ENCODE measurements around the gene HOXA10.
A peak's percentile ranks its signal among the peaks of the same experiment; 100 is the strongest.

HOXA10 gene

DNA sequence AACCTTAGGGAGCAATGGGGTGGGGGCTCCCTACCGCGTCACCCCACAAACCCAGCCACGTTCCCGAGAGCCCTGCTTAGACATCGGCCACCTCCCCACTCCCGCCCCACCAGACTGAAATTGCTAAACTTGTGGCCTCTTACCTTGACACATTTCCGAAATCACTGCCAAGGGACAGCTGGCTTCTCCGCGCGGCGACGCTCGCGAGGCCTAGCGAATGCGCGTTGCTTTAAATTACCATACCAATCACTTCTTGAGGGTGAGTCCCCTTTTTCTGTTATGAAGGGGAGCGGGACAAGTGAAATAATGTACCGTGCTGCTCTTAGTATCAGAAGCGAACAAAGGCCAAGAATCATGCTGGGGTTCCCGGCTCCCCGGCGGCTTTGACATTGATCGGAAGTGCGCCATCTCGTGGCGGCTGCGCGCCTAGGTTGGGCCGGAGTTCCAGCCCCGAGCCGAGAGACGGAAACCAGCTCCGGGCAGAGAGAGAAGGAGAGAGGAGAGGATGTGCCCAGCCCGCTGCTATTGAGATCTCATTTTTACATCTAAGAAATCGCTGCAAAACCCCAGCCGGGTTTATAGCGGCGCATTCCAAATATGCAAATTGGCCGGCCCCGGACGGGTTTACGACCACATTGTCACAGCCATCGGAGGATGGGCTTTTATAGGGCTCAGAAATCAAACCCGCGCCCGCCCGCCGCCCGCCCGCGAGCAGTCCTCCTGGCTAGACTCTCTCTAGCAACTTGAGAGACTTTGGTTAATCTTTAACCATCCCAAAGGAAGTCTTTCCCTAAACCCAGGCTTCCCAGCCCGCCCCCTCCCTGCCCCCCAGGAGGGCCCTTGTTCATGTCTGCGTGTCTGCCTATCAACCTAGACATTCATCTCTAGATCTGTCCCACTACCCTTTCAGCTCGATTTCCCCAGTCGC, 5.6 kb upstream of the HOXA10 start:
- peak in 1 of 2 donors; percentile 47 for DNase-seq (ENCODE audit: low read depth in 2 of 2)

DNA sequence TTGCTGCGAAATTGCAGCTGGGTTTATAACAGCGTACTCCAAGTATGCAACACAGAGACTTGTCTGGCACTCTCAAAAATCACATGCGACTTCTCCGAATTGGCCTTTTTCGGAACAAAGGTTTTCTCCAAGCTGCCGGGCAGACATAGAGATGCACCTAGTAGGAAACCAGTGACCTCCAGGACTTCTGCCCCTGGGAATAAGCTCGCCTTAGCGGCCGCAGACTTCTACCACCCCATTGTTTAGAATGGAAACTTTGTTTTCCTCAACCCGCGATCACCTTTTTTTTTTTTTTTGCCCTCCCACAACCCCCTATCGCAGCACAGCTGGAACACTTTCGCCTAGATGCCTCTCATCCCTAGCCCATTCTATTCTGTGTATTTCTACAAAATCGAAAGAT, 4.9 kb upstream of the HOXA10 start:
- no peak for DNase-seq (ENCODE audit: low read depth in 2 of 2)

DNA sequence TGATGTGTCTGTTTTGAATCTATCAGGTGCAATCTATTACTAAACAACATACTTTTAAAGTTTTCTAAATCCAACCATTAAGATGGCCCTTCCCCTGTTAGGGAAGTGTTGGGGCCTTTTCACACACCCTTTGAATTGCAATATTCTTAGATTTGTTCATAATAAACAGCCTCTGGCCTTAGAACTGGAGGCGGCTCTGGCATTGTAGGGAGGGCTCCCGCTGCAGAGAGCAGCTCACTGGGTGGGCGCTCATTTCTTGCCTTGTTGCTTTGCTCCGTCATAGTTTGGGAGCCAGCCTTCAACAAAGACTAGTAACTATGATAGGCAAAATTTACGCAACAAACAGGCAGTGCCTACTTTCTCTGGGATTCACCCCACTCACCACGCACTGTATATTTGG, 4.2 kb upstream of the HOXA10 start:
- DNase-seq (ENCODE audit: low read depth in 2 of 2): no peak

DNA sequence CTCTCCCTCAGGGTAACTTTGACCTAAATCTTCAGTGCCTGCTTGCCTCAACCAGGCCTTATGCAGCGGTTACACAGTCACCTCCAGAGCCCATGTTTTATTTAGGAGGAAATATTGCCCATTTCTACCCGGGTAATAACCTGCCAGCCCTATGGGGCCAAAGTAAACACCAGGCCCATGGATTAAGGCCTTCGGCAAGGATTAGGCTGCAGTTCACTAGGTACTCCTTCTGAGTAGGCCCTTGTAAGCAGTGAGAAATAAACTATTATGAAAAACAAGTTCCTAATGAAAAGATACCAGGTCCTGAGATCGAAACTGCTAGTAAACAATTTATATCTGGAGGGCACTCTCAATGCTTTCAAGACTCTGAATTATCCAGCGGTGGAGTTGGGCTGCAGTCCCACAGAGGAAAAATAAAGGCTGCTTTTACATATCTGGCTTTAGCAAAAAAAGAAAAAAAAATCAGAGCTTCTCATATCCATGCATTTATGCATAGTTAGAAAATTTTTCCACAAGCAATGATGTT, 3.7 kb upstream of the HOXA10 start:
- DNase-seq (ENCODE audit: low read depth in 2 of 2): no peak

DNA sequence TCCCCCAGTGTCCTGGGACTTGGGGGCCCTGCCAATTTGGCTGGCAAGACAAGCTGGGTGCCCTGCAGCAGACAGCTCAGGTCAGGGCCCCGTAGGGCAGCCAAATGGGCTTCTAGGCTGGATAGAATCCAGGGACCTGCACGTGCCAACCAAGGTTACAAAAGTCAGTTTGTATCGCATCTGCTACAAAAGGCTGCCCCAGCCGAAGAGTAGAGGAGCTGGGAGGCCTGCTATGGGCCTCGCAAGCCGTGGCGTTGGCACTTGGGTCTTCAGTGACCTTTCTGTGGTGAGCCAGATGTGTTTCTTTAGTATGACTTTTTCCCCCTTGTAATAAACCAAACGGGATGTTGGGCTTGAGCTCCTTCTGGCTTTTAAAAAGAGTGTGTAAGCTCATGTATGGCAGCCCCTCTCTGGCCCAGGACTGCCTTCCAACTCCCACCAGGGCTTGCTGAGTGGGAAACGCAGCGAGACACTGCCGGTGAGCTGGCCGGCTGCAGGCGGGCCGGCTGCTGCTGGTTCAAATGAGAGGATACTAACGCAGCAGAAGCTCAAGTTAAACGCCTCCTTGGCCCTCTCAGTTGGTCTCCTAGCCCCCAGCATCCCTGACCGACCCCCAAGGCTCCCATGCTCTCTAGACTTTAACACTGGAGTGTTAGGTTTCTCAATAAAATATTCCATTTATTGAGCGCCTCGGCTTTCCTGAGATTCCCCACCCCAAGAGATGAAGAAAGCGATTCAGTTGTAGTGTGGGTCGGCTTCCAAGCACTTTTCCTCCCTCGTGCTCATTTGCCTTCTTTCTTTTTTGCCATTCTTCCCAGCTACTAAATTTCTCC, 3.1 kb upstream of the HOXA10 start:
- DNase-seq (ENCODE audit: low read depth in 2 of 2): no peak

DNA sequence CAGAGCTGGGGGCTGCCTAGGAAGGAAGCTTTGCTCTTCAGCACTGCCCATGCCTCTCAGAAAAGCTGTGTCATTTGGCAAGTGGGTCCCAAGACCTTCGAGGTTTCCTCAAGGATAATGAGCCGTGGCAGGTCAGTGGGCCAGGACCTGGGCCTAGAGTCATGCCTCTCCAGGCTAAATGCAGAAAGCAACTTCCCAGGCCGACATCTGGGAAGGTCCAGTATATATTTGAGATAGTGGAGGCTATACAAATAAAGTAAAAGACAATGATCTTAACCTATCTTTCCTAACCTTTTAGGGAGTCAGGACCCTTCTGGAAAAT, 2.4 kb upstream of the HOXA10 start:
- no peak for DNase-seq (ENCODE audit: low read depth in 2 of 2)

DNA sequence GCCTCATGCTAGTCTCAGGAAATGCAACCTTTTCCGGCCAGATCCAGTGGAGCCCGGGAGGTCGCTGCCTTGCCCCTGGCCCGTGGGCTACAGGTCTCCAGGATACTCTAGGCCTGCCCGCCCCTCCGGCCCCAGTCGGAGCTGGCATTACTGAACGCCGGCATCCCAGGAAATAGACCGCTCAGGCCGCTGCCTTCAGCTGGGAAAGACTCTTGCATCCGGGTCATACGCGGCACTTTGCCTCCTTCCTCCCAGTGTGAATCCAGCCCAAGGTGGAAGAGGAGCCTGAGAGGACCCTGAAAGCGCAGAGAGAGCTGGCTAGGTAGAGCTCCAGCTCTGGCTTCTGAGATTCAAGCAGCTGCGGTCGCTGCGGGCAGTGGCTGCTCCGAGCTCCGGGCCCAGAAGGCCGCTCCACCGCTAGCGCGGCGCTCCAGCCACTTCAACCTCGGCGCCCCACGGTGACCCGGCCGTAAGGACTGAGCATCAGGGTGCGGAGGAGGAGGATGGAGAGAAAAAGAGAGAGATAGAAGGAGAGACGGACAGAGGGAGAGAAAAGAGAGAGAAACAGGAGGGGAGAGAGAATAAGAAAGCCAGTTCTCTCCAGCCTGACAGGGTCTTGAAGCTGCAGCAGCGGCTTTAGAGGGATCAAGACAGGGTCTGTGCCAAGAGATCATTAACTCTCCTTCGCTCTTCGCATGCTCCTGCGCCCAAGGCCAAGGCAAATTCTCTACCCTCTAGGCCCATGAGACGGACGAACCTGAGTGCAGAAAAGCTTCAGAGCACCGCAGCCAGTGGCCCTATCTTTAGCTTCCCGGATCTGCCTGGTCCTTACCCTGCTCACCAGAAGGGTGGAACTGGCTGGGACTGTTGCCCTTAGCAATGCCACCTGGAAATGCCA, 1.8 kb upstream of the HOXA10 start:
- no peak for DNase-seq (ENCODE audit: low read depth in 2 of 2)

DNA sequence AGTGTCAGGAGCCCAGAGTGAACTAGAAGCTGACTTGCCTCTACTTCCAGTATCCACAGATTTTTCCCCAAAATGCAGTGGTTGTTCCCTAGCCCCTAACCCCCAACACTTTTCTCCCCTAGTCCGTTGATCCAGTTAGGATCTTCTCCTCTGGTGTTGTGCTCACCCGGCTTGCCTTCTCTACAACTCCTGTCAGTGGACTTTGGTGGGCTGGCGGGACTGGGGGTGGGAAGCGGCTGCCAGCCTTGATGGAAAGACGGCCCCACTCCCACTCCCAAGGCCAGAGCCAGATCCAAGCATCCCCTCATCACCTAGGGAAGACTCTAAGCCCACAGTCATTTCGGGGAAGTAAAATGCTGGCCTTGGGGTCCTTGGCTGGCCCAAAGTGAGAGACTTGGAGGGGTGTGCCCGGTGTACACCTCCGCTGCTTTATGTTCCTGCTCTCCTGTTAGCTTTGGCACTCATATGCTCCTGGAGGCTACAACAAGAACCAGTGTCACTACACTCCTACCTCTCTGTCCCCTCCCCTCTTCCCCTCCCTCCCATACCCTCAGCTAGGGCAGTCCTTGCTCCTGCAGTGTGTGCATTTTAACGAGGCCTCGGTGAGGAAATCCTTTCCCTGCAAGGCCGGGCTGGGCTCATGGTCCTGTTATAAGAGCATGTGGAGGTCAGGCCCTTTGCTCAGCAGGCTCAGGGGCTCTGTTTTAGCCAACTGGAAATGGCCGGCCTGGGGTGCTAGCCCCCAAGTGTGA, 930 bp upstream of the HOXA10 start:
- no peak for DNase-seq (ENCODE audit: low read depth in 2 of 2)

DNA sequence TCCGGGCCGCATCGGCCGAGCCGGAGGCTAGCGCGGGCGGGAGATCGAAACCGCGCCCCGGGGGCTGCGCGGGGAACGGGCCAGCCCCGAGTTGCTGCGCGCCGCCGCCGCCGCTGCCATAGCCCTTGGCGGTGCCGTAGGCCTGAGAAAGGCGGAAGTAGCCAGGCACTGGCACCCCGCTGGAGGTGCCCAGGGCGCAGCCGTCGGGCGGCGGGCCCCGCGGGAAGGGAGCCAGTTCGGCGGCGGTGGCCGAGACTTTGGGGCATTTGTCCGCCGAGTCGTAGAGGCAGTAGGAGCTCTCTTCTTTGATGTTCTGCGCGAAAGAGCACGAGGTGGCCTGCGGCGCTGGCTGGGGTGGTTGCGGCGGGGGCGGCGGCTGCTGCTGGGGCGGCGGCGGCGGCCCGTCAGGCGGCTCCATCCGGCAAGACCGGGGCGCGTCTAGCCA, 587 bp downstream of the HOXA10 start:
- no peak for DNase-seq (ENCODE audit: low read depth in 2 of 2)

DNA sequence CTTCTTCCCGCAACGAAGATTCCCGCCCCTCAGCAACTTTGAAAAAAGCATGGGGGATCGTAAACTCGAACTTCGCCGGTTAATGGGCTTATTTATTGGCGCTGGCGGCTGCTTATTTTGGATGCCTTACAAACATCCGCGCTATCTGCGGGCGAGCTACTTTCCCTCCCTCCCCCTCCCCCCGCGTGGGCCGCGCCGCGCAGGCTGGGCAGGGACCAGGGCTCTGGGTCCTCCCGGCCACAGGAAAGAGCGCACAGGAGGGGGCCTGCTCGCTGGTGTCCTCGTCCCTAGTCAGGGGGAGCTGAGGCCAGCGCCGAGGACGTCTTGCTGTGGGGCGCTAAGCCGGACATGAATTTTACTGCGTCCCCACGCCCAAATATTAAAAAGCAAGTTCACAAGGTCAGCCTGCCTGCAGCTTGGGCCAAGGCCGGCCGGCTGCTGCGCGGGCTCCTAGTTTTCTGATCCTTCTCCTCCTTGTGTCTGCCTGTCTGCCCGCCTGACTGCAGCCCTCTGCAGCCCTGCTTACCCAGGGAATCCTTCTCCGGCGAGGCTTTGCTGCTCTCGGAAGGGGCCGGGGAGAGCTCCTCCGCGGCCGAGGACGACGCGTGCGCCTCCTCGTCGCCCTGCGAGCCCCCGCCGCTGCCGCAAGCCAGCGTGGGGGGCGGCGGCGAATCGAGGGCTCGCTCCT, 1.2 kb downstream of the HOXA10 start:
- no peak for DNase-seq (ENCODE audit: low read depth in 2 of 2)

DNA sequence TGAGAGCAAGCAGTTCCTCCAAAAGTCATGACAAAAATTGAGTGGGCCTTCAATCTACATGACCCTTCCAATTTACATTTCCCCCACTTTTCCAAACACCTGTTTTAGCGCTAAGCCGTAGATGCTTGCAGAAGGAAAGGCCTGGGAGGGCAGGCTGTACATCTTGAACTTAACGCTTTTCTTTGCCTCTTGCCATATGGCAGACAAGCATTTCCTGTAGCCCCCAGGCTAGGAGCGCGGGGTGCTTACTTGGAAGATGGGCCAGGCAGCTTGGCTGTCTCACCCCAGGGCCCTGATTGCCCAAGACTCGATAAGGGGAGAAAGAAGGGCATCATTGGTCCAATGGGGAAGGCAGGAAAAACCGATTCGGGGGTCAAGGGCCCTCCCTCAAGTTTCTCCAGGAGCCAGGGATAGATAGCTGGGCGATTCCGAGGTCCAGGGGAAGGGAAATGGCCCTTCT, 1.8 kb downstream of the HOXA10 start:
- no peak for DNase-seq (ENCODE audit: low read depth in 2 of 2)

DNA sequence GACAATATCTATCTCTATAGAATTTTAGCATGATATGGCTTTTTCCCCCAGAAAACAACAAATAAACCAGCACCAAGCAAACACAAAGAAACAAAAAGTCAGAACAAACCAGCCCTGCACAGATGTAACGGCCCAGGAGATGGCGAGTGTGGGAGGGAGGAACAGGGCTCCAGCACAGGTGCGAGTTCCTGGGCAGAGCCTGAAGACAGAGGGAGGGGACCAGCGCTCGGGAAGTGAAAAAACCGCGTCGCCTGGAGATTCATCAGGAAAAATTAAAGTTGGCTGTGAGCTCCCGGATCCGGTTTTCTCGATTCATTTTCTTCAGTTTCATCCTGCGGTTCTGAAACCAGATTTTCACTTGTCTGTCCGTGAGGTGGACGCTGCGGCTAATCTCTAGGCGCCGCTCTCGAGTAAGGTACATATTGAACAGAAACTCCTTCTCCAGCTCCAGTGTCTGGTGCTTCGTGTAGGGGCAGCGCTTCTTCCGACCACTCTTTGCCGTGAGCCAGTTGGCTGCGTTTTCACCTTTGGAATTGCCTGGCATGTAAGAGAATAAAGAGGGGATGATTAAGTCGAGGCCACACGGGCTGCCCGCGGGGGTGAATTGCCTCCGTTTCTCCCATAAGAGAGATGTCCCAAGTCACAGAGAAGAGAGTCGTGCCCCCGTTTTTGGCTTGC, 2.3 kb downstream of the HOXA10 start:
- DNase-seq (ENCODE audit: low read depth in 2 of 2): no peak

DNA sequence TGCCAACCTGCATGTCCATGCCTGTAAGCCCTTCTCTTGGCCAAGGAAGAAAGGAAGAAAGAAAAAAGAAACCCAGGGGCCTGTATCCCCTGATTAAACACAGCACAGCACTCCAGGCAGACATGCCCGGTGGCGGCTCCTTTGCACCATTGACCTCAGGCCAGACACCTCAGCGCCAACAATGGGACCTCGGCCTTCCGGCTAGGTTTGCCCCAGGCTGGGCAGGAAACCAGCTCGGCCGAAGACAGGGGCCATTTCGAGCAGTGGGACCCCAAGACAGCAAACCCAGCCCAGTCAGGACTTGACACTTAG, 2.8 kb downstream of the HOXA10 start:
- no peak for DNase-seq (ENCODE audit: low read depth in 2 of 2)

DNA sequence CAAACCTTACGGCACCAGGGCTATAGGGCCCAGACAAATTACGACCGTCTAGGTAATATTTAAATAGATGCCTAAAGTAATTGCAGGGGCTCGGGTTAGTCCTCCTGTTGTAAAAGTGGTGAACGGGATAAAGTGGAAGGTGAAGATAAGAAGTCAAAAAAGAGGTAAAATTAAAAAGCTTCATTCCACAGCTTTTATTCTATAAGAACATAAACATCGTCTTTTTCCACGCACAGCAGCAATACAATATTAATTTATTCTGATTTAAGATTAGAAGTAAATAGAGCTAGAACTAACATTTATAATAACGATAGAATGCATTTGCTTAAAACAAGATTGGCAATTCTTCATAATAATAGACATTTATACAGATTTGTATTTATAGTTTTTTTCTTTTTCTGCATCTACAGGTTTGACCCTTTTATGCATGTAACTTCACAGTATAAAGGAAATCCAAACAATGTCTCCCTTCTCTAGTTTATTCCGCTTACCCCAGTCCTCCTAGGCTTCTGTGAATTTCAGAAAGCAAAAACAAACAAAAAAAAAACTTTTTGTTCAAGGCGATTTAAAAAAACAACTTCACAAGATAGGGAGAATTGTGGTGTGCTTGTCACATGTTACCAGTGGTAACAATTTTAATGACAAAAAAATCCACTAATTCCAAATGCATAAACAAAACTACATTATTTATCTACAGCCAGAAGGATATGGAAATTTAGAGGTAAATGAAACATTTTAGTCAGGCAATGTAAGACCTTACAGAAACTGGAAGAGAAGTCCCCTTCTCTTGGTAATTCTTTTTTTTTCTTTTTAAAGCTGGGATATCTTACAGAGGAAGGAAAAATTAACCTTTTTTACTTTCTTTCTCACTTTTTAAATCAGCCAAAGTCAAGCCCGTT, 3.4 kb downstream of the HOXA10 start:
- DNase-seq (ENCODE audit: low read depth in 2 of 2): no peak

DNA sequence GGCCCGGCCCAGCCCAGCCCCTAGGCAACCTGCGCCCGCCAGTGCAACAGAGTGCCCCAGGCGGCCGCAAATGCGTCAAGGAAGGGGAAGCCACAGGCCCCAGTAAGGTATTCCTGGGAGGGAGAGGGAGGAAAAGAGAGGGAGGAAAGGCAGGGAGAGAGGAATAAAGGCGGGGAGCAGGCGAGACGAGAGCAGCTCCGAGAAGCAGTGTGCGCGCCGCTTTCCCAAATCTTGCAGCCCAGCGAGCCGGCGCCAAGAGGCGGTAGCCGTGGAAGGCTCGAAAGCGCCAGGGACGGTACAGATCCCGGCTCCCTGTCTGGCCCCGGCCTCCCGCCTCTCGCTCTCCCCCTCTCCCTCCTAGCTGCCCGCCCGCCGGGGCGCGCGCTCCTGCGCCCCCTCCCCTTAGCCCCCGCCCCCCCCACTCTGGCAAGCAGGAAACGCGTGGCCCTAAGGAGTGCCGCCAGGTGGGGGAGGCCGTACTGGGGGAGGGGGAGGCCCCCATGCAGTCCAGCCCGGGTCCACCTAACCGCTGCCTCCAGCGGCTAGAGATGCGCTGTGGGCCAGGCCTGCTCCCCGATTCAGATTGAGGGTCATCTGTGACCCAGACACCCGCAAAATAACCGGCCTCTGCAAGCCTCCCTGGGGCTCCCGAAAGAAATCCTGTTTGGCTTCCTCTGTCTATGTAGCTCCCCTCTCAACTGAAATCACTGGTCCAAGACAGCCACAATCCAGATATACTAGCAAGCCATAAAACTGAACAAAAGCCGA, 4.3 kb downstream of the HOXA10 start:
- no peak for DNase-seq (ENCODE audit: low read depth in 2 of 2)

DNA sequence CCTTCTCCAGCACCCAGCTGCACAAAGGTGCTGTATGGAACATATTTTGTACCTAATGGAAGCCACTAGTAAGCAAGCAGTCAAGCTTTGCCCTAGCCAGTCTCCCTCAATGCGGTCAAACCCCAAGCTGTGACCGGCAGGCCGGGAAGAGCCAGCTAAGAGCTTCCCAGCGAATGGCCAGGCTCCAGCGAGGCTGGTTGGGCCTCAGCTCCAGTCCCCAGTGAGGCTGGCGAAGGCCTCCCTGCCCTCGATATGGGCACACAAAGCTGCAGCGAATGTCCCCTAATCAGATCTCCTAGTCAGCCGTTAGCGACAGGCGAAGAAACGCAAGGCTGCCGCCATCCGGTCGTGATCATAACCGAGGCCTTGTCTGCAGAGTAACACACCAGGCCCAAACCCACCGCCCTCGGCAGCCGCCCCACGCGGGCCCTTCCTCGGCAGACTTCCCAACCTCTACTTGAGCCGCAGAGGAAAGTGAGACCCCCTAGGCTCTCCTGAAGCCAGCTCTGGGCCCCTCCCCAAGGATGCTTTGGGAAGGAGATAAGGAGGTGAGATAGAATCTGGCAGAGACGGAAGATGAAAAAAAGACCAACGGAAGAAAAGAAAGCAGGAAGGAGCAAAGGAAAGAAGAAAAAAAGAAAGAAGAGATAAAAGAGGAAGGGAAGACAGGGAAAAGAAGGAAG, 5.7 kb downstream of the HOXA10 start:
- no peak for DNase-seq (ENCODE audit: low read depth in 2 of 2)

DNA sequence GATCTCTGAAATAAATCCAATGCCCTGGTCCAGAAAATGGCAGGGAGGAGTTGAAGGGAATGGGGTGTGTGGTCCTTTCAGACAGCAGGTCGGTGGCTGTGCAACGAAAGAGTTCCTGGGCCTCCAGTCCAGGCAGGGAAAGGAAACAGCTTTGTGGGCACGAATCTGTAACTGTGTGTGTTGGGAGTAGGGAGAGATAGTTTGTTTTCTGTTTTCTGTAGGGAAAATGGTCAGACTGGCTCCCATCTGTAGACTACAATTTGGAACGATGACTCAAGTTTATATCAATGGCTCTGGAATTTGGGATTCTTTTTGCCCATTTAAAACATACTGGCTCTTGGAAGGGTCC, 6.2 kb downstream of the HOXA10 start:
- DNase-seq (ENCODE audit: low read depth in 2 of 2): no peak

Measured in stimulated activated CD4-positive, alpha-beta T cell treated with anti-CD3 and anti-CD28 coated beads, Interleukin-15, amount 100 ng/mL, for 48 hours (primary cell).